ENCODE measurements around the gene RBM47.

Gene RBM47

GRCh38 chr4:40632080-40632479, 2.4 kb upstream of the RBM47 start (continued):
- TF ChIP-seq ZBTB20 (tag by site-specific recombination; IDR thresholded peaks at IDR 0.05) (no peak), ZBTB1 (tag by site-specific recombination; IDR thresholded peaks at IDR 0.05) (no peak), ZNF391 (tag by site-specific recombination; IDR thresholded peaks at IDR 0.05; ENCODE audit: borderline replicate concordance, low read depth) (no peak)
- TF ChIP-seq, protein P1, sequence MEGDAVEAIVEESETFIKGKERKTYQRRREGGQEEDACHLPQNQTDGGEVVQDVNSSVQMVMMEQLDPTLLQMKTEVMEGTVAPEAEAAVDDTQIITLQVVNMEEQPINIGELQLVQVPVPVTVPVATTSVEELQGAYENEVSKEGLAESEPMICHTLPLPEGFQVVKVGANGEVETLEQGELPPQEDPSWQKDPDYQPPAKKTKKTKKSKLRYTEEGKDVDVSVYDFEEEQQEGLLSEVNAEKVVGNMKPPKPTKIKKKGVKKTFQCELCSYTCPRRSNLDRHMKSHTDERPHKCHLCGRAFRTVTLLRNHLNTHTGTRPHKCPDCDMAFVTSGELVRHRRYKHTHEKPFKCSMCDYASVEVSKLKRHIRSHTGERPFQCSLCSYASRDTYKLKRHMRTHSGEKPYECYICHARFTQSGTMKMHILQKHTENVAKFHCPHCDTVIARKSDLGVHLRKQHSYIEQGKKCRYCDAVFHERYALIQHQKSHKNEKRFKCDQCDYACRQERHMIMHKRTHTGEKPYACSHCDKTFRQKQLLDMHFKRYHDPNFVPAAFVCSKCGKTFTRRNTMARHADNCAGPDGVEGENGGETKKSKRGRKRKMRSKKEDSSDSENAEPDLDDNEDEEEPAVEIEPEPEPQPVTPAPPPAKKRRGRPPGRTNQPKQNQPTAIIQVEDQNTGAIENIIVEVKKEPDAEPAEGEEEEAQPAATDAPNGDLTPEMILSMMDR (tag by site-specific recombination; IDR thresholded peaks at IDR 0.05) = no peak

DNA sequence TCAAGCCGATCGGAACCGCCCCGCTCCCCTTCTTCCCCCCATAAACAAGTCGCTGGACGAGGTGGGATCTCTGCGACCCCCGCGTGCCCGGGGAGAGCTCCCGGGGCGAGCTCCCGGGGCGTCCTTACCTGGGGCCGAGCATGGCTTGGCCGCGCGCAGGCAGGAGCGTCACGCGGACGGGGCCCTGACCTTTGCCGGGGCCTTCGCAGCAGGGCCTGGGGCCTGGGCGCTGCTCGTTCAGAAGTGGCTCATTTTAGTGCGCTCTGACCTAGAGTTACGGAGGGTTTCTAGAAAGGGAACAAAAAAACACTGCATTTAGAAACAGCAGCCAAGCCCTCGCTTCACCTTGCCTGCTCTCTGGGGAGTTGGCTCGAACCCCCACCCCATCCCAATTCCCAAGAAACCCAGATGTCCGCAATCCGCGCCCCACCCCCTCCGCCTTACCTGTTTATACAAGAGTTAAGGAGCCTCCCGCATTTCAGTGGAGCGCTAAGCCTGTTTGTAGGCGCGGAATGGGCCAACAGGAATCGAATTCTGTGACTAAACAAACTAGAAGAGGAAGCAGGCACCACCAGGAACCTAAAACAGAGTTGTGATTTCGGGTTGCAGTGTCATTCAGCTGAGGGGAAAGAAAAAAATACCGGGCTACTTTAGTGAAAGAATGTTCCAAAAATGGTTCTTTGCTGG, 814 bp upstream of the RBM47 start:
- H3K27ac ChIP-seq (ENCODE audit: extremely low read depth, low read depth, low read length) = peak overlapping the region; percentile 86
- POLR2A ChIA-PET = interaction anchor here (0.9 kb wide), 1 partner anchor 296 kb away, joined by 3 read pairs; no protein-coding TSS in a partner anchor
- CTCF ChIA-PET = no interaction called here

DNA sequence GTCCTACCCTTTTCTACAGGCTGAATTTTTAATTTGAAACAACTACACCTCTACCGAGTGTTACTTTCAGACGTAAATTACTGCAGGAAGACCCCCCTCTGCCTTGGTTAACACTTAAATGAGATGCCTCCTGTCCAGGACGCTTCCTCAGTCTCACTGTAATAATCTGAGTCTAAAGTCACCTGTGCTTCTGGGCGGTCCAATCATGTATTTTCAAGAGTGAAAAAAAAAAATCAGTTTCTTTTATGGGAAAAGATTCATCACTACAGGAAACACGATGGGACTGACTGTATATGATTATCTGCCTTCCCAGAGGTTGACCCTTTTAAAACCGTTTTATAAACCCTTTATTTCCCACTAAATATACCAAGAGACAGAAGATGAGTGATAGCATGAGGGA, 776 bp downstream of the RBM47 start:
- Histone ChIP-seq H3K4me1 (ENCODE audit: control insufficient read depth, insufficient read depth, low read length) (peaks cover 3% of the 10 kb centered on the region; the same call in 1 of the 2 replicates), H3K27ac (ENCODE audit: extremely low read depth, low read depth, low read length) (peak overlapping the region; percentile 86; the same call in 1 of the 2 replicates), H3K4me3 (ENCODE audit: low read depth, low read length) (peak overlapping the region; percentile 55), H3K9me3 (ENCODE audit: control insufficient read depth, insufficient read depth, low read depth, low read length) (no peaks in the 10 kb centered on the region), H3K36me3 (ENCODE audit: control insufficient read depth in 2 of 2, insufficient read depth in 1 of 2, low read length in 2 of 2) (no peaks in the 10 kb centered on the region)
- TF ChIP-seq ZNF174 (tag by site-specific recombination; IDR thresholded peaks at IDR 0.05) (no peak), ZNF548 (tag by site-specific recombination; IDR thresholded peaks at IDR 0.05) (no peak), HOXA7 (CRISPR knock-in tag; IDR thresholded peaks at IDR 0.05; ENCODE audit: borderline replicate concordance) (no peak), ZFP3 (tag by site-specific recombination; IDR thresholded peaks at IDR 0.05; ENCODE audit: low read depth) (no peak), ZIC2 (tag by site-specific recombination; IDR thresholded peaks at IDR 0.05) (no peak), ZNF664 (tag by site-specific recombination; IDR thresholded peaks at IDR 0.05) (no peak), FEZF1 (tag by site-specific recombination; IDR thresholded peaks at IDR 0.05) (no peak), ZNF121 (tag by site-specific recombination; IDR thresholded peaks at IDR 0.05) (no peak), ZNF677 (tag by site-specific recombination; IDR thresholded peaks at IDR 0.05) (no peak), ZNF768 (tag by site-specific recombination; IDR thresholded peaks at IDR 0.05) (no peak), ZNF211 (tag by site-specific recombination; IDR thresholded peaks at IDR 0.05; ENCODE audit: low read depth) (no peak), ZSCAN30 (tag by site-specific recombination; IDR thresholded peaks at IDR 0.05) (no peak), ZNF335 (tag by site-specific recombination; conservative IDR thresholded peaks at IDR 0.05) (no peak), ZNF175 (tag by site-specific recombination; IDR thresholded peaks at IDR 0.05) (no peak), ZNF324 (tag by site-specific recombination; IDR thresholded peaks at IDR 0.05) (no peak), ZNF544 (tag by site-specific recombination; IDR thresholded peaks at IDR 0.05) (no peak), OVOL3 (tag by site-specific recombination; IDR thresholded peaks at IDR 0.05) (no peak), WT1 (tag by site-specific recombination; IDR thresholded peaks at IDR 0.05) (no peak)
- CTCF ChIA-PET = no interaction called here
- POLR2A ChIA-PET = no interaction called here

More for the DNA sequence above, 814 bp upstream of the RBM47 start:
- Histone ChIP-seq H3K36me3 (ENCODE audit: control insufficient read depth in 2 of 2, insufficient read depth in 1 of 2, low read length in 2 of 2) (no peaks in the 10 kb centered on the region), H3K4me3 (ENCODE audit: low read depth, low read length) (peak overlapping the region; percentile 55), H3K9me3 (ENCODE audit: control insufficient read depth, insufficient read depth, low read depth, low read length) (no peaks in the 10 kb centered on the region), H3K4me1 (ENCODE audit: control insufficient read depth, insufficient read depth, low read length) (peaks cover 3% of the 10 kb centered on the region; the same call in 1 of the 2 replicates)
- TF ChIP-seq ZNF311 (tag by site-specific recombination; IDR thresholded peaks at IDR 0.05; ENCODE audit: borderline replicate concordance) (no peak), ZNF354C (tag by site-specific recombination; IDR thresholded peaks at IDR 0.05; ENCODE audit: borderline replicate concordance, low read depth) (no peak), KLF1 (tag by site-specific recombination; IDR thresholded peaks at IDR 0.05) (peak; percentile 30; the same call in 1 of the 2 replicates), ZIC2 (tag by site-specific recombination; IDR thresholded peaks at IDR 0.05) (peak; percentile 68), ZBTB26 (tag by site-specific recombination; optimal IDR thresholded peaks at IDR 0.05) (peak; percentile 68), ZBTB8A (tag by site-specific recombination; IDR thresholded peaks at IDR 0.05) (peak; percentile 84), ZNF335 (tag by site-specific recombination; conservative IDR thresholded peaks at IDR 0.05) (peak; percentile 83), SP7 (tag by site-specific recombination; IDR thresholded peaks at IDR 0.05) (peak; percentile 12; the same call in 1 of the 2 replicates), ZBTB20 (tag by site-specific recombination; IDR thresholded peaks at IDR 0.05) (peak; percentile 91)
- TF ChIP-seq, protein P2, sequence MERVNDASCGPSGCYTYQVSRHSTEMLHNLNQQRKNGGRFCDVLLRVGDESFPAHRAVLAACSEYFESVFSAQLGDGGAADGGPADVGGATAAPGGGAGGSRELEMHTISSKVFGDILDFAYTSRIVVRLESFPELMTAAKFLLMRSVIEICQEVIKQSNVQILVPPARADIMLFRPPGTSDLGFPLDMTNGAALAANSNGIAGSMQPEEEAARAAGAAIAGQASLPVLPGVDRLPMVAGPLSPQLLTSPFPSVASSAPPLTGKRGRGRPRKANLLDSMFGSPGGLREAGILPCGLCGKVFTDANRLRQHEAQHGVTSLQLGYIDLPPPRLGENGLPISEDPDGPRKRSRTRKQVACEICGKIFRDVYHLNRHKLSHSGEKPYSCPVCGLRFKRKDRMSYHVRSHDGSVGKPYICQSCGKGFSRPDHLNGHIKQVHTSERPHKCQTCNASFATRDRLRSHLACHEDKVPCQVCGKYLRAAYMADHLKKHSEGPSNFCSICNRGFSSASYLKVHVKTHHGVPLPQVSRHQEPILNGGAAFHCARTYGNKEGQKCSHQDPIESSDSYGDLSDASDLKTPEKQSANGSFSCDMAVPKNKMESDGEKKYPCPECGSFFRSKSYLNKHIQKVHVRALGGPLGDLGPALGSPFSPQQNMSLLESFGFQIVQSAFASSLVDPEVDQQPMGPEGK (tag by site-specific recombination; IDR thresholded peaks at IDR 0.05) = peak; percentile 40; the same call in 1 of the 2 replicates
